ENCODE measurements around the gene NKX6-2. TPM values are rescaled to one million over a fixed set of nuclear protein-coding genes. Genes with fewer than 3 reads are reported as not detected.

NKX6-2 gene
- total and polyA plus RNA-seq, 10 of the 15 experiments (the other 5 are each of a cell fraction or from before 2014, with no cell fraction given): 0.45 to 1.8 TPM; not detected in 8

DNA sequence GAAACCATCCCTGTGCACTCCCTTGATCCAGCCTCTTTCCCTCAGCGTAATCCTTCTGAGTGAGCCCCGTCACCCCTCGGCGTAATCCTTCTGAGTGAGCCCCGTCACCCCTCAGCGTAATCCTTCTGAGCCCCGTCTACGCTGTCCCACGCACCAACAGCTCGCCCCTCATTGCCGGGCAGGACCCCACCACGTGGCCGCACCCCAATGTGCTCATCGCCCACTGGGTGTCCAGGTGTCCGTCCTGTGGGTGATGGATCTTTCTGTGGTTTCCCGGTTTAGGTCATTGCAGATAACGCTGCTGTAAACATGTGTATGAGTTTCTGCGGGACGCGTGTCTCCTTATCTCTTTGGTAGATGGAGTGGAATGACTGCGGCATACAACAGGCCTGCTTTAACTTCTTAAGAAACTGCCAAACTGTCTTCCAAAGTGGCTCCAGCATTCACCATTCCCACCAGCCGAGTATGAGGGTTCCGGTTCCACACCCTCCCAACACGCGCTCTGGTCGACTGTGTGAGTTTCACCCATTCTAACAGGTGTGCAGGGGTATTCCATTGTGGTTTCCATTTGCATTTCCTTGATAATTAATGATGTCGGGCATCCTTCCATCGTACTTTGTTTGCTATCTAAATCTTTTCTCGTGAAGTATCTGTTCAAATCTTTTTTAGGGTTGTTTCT is 42.1 kb upstream of the NKX6-2 start:
- peaks cover 4% of the 10 kb centered on the region; the same call in 2 of the 3 replicates for H3K9me3 ChIP-seq (replicated peaks; ENCODE audit: control insufficient read depth, insufficient read depth, low read length)
- no TSS peak for BruUV-seq (replicated peaks)
- no peaks in the 10 kb centered on the region; a peak in 1 of 4 replicates for H3K36me3 ChIP-seq (ENCODE audit: control insufficient read depth in 2 of 2, insufficient read depth in 2 of 2, low read length in 1 of 2)
- no peaks in the 10 kb centered on the region for H4K20me1 ChIP-seq (ENCODE audit: control insufficient read depth, insufficient read depth)
- DNase-seq (ENCODE audit: low read depth, low spot score): no peak
- H3K4me3 ChIP-seq: no peak overlapping the region
- no peak overlapping the region for H3K9ac ChIP-seq (ENCODE audit: control insufficient read depth, insufficient read depth, low read length)
- no peak for ATAC-seq
- ChIA-PET RAD21 (ENCODE audit: unreplicated experiment) (no interaction called here), POLR2A (no interaction called here), CTCF (no interaction called here), SMC1A (ENCODE audit: uncharacterized antibody, unreplicated experiment) (no interaction called here)
- 63% methylated on average over 29 of the region's 29 CpGs for WGBS (ENCODE audit: insufficient coverage, insufficient replicate concordance, low lambda C conversion rate, missing lambda C conversion rate)
- H3K27ac ChIP-seq (ENCODE audit: control insufficient read depth, insufficient read depth): no peak overlapping the region
- H2AFZ ChIP-seq (ENCODE audit: control insufficient read depth, low read depth, low read length): no peak overlapping the region
- H3K4me2 ChIP-seq (ENCODE audit: control insufficient read depth, insufficient read depth): no peak overlapping the region
- no peaks in the 10 kb centered on the region for H3K27me3 ChIP-seq (replicated peaks in 1 of 2; ENCODE audit: control insufficient read depth in 2 of 2, insufficient read depth in 2 of 2, low read length in 1 of 2)
- no peaks in the 10 kb centered on the region for H3K4me1 ChIP-seq (ENCODE audit: control insufficient read depth, insufficient read depth, low read length)
- FAIRE-seq: no peak
- no peaks in the 10 kb centered on the region for H3K79me2 ChIP-seq (ENCODE audit: control insufficient read depth, insufficient read depth, low read length)
- intact Hi-C loops (cut with micrococcal nuclease; ENCODE audit: unreplicated experiment): no loop called here
- in situ Hi-C loops (cut with MboI): no loop called here
- TF ChIP-seq ZNF24 (IDR thresholded peaks at IDR 0.05) (no peak), SMARCA5 (IDR thresholded peaks at IDR 0.05) (no peak), ZNF274 (IDR thresholded peaks at IDR 0.05; ENCODE audit: insufficient read depth, insufficient read length) (no peak), CEBPB (IDR thresholded peaks at IDR 0.05; ENCODE audit: borderline replicate concordance in 1 of 2, low read depth in 2 of 2, low read length in 2 of 2) (no peak), KLF5 (IDR thresholded peaks at IDR 0.05; ENCODE audit: partially characterized antibody) (no peak), POLR2AphosphoS5 (IDR thresholded peaks at IDR 0.05; ENCODE audit: low read length) (no peak), FOXK2 (IDR thresholded peaks at IDR 0.05) (no peak), PML (IDR thresholded peaks at IDR 0.05; ENCODE audit: low read length) (no peak), LARP7 (IDR thresholded peaks at IDR 0.05) (no peak), EP300 (IDR thresholded peaks at IDR 0.05; ENCODE audit: borderline replicate concordance in 1 of 2, control insufficient read depth in 1 of 2, low read depth in 2 of 2, low read length in 2 of 2) (no peak), NRF1 (conservative IDR thresholded peaks at IDR 0.05; ENCODE audit: low read depth, low read length) (no peak), NFYA (IDR thresholded peaks at IDR 0.05; ENCODE audit: borderline replicate concordance, low read depth, low read length) (no peak), HDAC2 (IDR thresholded peaks at IDR 0.05) (no peak), SREBF2 (IDR thresholded peaks at IDR 0.05; ENCODE audit: low read length) (no peak), EED (IDR thresholded peaks at IDR 0.05; ENCODE audit: low read depth) (no peak)
- TF ChIP-seq, protein P1, sequence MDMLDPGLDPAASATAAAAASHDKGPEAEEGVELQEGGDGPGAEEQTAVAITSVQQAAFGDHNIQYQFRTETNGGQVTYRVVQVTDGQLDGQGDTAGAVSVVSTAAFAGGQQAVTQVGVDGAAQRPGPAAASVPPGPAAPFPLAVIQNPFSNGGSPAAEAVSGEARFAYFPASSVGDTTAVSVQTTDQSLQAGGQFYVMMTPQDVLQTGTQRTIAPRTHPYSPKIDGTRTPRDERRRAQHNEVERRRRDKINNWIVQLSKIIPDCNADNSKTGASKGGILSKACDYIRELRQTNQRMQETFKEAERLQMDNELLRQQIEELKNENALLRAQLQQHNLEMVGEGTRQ (IDR thresholded peaks at IDR 0.05; ENCODE audit: borderline replicate concordance, low read depth, low read length): no peak
- TF ChIP-seq, protein P2, sequence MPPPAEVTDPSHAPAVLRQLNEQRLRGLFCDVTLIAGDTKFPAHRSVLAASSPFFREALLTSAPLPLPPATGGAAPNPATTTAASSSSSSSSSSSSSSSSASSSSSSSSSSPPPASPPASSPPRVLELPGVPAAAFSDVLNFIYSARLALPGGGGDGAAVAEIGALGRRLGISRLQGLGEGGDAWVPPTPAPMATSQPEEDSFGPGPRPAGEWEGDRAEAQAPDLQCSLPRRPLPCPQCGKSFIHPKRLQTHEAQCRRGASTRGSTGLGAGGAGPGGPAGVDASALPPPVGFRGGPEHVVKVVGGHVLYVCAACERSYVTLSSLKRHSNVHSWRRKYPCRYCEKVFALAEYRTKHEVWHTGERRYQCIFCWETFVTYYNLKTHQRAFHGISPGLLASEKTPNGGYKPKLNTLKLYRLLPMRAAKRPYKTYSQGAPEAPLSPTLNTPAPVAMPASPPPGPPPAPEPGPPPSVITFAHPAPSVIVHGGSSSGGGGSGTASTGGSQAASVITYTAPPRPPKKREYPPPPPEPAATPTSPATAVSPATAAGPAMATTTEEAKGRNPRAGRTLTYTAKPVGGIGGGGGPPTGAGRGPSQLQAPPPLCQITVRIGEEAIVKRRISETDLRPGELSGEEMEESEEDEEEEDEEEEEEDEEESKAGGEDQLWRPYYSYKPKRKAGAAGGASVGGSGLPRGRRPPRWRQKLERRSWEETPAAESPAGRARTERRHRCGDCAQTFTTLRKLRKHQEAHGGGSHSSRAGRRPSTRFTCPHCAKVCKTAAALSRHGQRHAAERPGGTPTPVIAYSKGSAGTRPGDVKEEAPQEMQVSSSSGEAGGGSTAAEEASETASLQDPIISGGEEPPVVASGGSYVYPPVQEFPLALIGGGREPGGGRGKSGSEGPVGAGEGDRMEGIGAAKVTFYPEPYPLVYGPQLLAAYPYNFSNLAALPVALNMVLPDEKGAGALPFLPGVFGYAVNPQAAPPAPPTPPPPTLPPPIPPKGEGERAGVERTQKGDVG (CRISPR knock-in tag; IDR thresholded peaks at IDR 0.05): no peak
- TF ChIP-seq, protein P3, sequence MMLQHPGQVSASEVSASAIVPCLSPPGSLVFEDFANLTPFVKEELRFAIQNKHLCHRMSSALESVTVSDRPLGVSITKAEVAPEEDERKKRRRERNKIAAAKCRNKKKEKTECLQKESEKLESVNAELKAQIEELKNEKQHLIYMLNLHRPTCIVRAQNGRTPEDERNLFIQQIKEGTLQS (IDR thresholded peaks at IDR 0.05; ENCODE audit: borderline replicate concordance, extremely low read depth, low read depth, low read length): no peak

Data from GM12878 (cell line).